ENCODE results near the gene DGKQ.

DNA sequence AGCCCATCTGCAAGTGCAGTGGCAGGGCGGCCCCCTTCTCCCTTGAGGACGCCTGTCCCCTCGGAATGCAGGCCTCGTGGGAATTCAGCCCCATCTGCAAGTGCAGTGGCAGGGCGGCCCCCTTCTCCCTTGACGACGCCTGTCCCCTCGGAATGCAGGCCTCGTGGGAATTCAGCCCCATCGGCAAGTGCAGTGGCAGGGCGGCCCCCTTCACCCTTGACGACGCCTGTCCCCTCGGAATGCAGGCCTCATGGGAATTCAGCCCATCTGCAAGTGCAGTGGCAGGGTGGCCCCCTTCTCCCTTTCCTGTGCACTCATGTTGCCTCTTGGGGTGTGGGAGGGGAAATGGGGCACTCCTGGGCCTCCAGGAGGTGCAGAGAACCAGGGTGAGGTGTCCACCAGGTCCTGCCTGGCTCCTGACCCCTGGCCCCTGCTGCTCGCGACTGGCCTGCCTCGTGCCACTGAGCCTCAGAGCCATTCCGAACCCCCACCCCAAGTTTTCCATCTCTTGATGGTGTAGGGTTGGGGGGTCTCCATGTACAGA is 26.6 kb upstream of the DGKQ start:
- TF ChIP-seq, protein P1, sequence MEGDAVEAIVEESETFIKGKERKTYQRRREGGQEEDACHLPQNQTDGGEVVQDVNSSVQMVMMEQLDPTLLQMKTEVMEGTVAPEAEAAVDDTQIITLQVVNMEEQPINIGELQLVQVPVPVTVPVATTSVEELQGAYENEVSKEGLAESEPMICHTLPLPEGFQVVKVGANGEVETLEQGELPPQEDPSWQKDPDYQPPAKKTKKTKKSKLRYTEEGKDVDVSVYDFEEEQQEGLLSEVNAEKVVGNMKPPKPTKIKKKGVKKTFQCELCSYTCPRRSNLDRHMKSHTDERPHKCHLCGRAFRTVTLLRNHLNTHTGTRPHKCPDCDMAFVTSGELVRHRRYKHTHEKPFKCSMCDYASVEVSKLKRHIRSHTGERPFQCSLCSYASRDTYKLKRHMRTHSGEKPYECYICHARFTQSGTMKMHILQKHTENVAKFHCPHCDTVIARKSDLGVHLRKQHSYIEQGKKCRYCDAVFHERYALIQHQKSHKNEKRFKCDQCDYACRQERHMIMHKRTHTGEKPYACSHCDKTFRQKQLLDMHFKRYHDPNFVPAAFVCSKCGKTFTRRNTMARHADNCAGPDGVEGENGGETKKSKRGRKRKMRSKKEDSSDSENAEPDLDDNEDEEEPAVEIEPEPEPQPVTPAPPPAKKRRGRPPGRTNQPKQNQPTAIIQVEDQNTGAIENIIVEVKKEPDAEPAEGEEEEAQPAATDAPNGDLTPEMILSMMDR (IDR thresholded peaks at IDR 0.05; ENCODE audit: low read length): no peak
- TF ChIP-seq EZH2 (optimal IDR thresholded peaks at IDR 0.05; ENCODE audit: low read depth, low read length): no peak
